Measurements from ENCODE around the gene LPAR5. TPM values are rescaled to one million over a fixed set of nuclear protein-coding genes. Genes with fewer than 3 reads are reported as not detected.

LPAR5 gene
- 1 to 10 TPM in 1 of 2 donors, under 1 TPM in 1; 0.84 to 2.0 TPM for total RNA-seq
- polyA plus RNA-seq, result 1 to 10 TPM in 1 of 2 donors, under 1 TPM in 1; 0.58 to 1.3 TPM

- TF ChIP-seq EGR1 (IDR thresholded peaks at IDR 0.05; ENCODE audit: low read depth in 2 of 2), result no peak
- TF ChIP-seq RAD21 (IDR thresholded peaks at IDR 0.05), result no peak
- no peak for TF ChIP-seq ATF3 (IDR thresholded peaks at IDR 0.05)
- no peak for TF ChIP-seq REST (IDR thresholded peaks at IDR 0.05)
- TF ChIP-seq SP1 (IDR thresholded peaks at IDR 0.05), result no peak
- no peak for TF ChIP-seq GABPA (IDR thresholded peaks at IDR 0.05 in 1 of 2, conservative IDR thresholded peaks at IDR 0.05 in 1 of 2)
- TF ChIP-seq MAX (IDR thresholded peaks at IDR 0.05), result no peak
- no peak for TF ChIP-seq RXRA (IDR thresholded peaks at IDR 0.05)
- no peak for TF ChIP-seq YY1 (IDR thresholded peaks at IDR 0.05)
- no peak for TF ChIP-seq FOXA2 (IDR thresholded peaks at IDR 0.05)
- no peak for TF ChIP-seq NR2F2 (IDR thresholded peaks at IDR 0.05)
- no peak for TF ChIP-seq TAF1 (conservative IDR thresholded peaks at IDR 0.05)
- DNase-seq (ENCODE audit: low spot score), result peak; percentile 71
These were observed at the start of gene LPAR5 for GRCh38 chr12:6635856-6636531. Gene LPAR5 (minus strand): TSS chr12:6635959. CDS start chr12:6621248, 14,711 bp downstream.

GRCh38 chr12:6684609-6685008 is 48.9 kb upstream of the LPAR5 start:
- peaks cover 4 to 21% (median 15%) of the 10 kb centered on the region in 4 donors for H3K4me1 ChIP-seq (ENCODE audit: control insufficient read depth in 4 of 4, insufficient read depth in 4 of 4, low read length in 3 of 4)

More at GRCh38 chr12:6635856-6636531, at the start of gene LPAR5:
- Histone ChIP-seq H3K36me3 (ENCODE audit: control insufficient read depth in 4 of 4, insufficient read depth in 3 of 4, low read depth in 1 of 4, low read length in 3 of 4) (no peaks in the 10 kb centered on the region), H3K27me3 (ENCODE audit: control insufficient read depth in 4 of 4, insufficient read depth in 4 of 4, low read length in 3 of 4) (no peaks in the 10 kb centered on the region), H3K4me1 (ENCODE audit: control insufficient read depth in 4 of 4, insufficient read depth in 4 of 4, low read length in 3 of 4) (peaks cover 0 to 3% (median 2%) of the 10 kb centered on the region in 4 donors), H3K4me3 (ENCODE audit: low read depth in 1 of 3, low read length in 3 of 3) (no peak within 1 kb of the TSS), H3K27ac (ENCODE audit: low read depth in 1 of 2, low read length in 2 of 2) (peak within 1 kb of the TSS in 1 of 2 donors; percentile 36), H3K9me3 (ENCODE audit: control insufficient read depth in 4 of 4, low read length in 3 of 4) (no peaks in the 10 kb centered on the region), H3K9ac (ENCODE audit: low read depth in 1 of 2, low read length in 2 of 2) (peak within 1 kb of the TSS in 1 of 2 donors; percentile 20)
- WGBS, result 56% methylated on average over 18 of the region's 18 CpGs

More at GRCh38 chr12:6684609-6685008, 48.9 kb upstream of the LPAR5 start:
- WGBS, result 75% methylated on average over 6 of the region's 6 CpGs
- peaks cover 1 to 20% (median 9%) of the 10 kb centered on the region in 4 donors for H3K36me3 ChIP-seq (ENCODE audit: control insufficient read depth in 4 of 4, insufficient read depth in 3 of 4, low read depth in 1 of 4, low read length in 3 of 4)
- H3K27ac ChIP-seq (ENCODE audit: low read depth in 1 of 2, low read length in 2 of 2), result no peak overlapping the region
- no peaks in the 10 kb centered on the region for H3K27me3 ChIP-seq (ENCODE audit: control insufficient read depth in 4 of 4, insufficient read depth in 4 of 4, low read length in 3 of 4)
- no peak overlapping the region for H3K9ac ChIP-seq (ENCODE audit: low read depth in 1 of 2, low read length in 2 of 2)
- H3K9me3 ChIP-seq (ENCODE audit: control insufficient read depth in 4 of 4, low read length in 3 of 4), result no peaks in the 10 kb centered on the region
- TF ChIP-seq YY1 (IDR thresholded peaks at IDR 0.05), result no peak
- TF ChIP-seq CTCF (IDR thresholded peaks at IDR 0.05; ENCODE audit: low read depth, low read length, missing input control), result peak; percentile 27
- TF ChIP-seq RAD21 (IDR thresholded peaks at IDR 0.05), result peak; percentile 44 to 66
- H3K4me3 ChIP-seq (ENCODE audit: low read depth in 1 of 3, low read length in 3 of 3), result no peak overlapping the region
- DNase-seq (ENCODE audit: low spot score), result no peak

All from liver (tissue), 9 donors.